HuH-7.5 (cell line): ENCODE results near the gene ATP7B.

Experiments
- DNase-seq: peaks from one replicate; pipeline ENCODE4 v3.0.0; 2011; ENCODE audit warnings: low spot score

ATP7B gene

GRCh38 chr13:51892657-51893056 is 118.6 kb downstream of the ATP7B start:
- DNase-seq, result no peak

GRCh38 chr13:51887468-51887867 is 123.8 kb downstream of the ATP7B start:
- DNase-seq, result no peak

DNA sequence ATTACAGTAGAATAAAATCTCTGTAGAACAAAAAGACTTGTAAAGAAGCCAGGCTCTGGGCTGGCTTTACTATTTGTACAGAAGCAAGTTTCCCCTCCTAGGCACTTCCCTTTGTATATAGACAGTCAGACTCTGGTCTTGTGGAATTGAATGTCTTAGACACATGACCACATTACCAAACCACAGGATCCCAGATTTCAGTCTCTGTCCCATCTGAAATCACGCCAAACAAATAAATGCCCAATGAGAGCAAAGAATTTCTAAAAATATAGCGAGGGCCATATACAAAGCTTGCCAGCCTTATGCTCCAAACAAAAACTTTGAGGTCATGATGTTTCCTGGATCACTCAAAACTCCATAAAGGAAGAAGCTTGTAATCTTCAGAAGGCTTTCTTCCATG is 125.6 kb downstream of the ATP7B start:
- no peak for DNase-seq

GRCh38 chr13:51883226-51883600 is 128.0 kb downstream of the ATP7B start:
- no peak for DNase-seq
